SK-N-SH treated with all-trans-retinoic acid at 6 μM for 48 hours (cell line): ENCODE data around the gene AKAP13.

Experiments used
- GLIS3 ChIP-seq: fragments of 250-450 bp; sonication (Bioruptor Pico); IDR thresholded peaks from 2 replicates; pipeline ENCODE4 v1.5.0; 2020; ENCODE audit warnings: mild to moderate bottlenecking, moderate library complexity
- ISL1 ChIP-seq: fragments of 250-450 bp; sonication (Bioruptor Pico); IDR thresholded peaks from 2 replicates; pipeline ENCODE4 v2.1.2; 2022; ENCODE audit warnings: mild to moderate bottlenecking, moderate library complexity
- PATZ1 ChIP-seq: fragments of 250-450 bp; sonication (Bioruptor Pico); IDR thresholded peaks from 2 replicates; pipeline ENCODE4 v1.8.0; 2020; ENCODE audit warnings: mild to moderate bottlenecking, moderate library complexity, borderline replicate concordance
- RARB ChIP-seq: fragments of 250-450 bp; sonication (Bioruptor Pico); IDR thresholded peaks from 2 replicates; pipeline ENCODE4 v1.8.0; 2021; ENCODE audit warnings: mild to moderate bottlenecking, moderate library complexity
- TCF4 ChIP-seq: fragments of 250-450 bp; sonication (Bioruptor Pico); IDR thresholded peaks from 2 replicates; pipeline ENCODE4 v1.8.0; 2021; ENCODE audit warnings: mild to moderate bottlenecking, moderate library complexity, borderline replicate concordance
- ZFP3 ChIP-seq: fragments of 250-450 bp; sonication (Bioruptor Pico); IDR thresholded peaks from 2 replicates; pipeline ENCODE4 v1.5.0; 2020; ENCODE audit warnings: mild to moderate bottlenecking, moderate library complexity
- ZFP30 ChIP-seq: fragments of 450-650 bp; formaldehyde crosslinking; IDR thresholded peaks from 2 replicates; pipeline ENCODE4 v1.5.0; 2022; ENCODE audit warnings: mild to moderate bottlenecking, moderate library complexity
- ZNF565 ChIP-seq: fragments of 450-650 bp; formaldehyde crosslinking; conservative IDR thresholded peaks from 2 replicates; pipeline ENCODE4 v1.5.0; 2020; ENCODE audit warnings: low read depth, mild to moderate bottlenecking, moderate library complexity

DNA sequence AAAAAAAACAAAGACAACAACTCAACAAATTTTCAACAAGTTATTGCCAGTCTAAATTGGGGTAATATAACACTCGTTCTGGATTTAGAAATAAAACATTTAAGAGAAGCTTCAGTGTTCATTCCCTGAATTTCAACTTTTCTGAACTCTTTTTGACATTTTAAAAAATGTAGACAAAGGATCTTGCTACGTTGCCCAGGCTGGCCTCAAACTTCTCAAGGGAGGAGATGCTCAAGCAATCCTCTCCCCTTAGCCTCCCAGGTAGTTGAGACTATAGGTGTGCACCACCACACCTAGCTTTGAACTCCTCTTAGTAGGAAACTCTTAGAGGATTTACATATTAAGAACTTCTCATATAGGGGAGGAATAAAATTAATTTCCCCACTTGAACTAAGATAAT is 91.9 kb downstream of the AKAP13 start:
- no peak for TF ChIP-seq ZFP3 (CRISPR knock-in tag)
- no peak for TF ChIP-seq ISL1 (CRISPR knock-in tag)
- no peak for TF ChIP-seq TCF4 (CRISPR knock-in tag)
- TF ChIP-seq RARB (CRISPR knock-in tag), result no peak
- TF ChIP-seq ZFP30 (CRISPR knock-in tag), result no peak
- TF ChIP-seq GLIS3 (CRISPR knock-in tag), result no peak
- TF ChIP-seq PATZ1 (CRISPR knock-in tag), result no peak
- no peak for TF ChIP-seq ZNF565 (CRISPR knock-in tag)
